GM21515 (cell line): Measurements from ENCODE around the gene GOSR2.
"Not testable (repeated sequence)": the region's sequence is repeated elsewhere in the genome, so short reads cannot be mapped to it uniquely, and the experiment has no call there.

Experiments used
- ATAC-seq: cut with Tn5 transposase; IDR thresholded peaks from one replicate; pipeline ENCODE4 v1.9.1; 2021; ENCODE audit not compliant: unreplicated experiment

The GOSR2 gene

GRCh38 chr17:46892192-46892703 lies 30.7 kb upstream of the GOSR2 start:
- no peak for ATAC-seq

GRCh38 chr17:46894024-46894423 lies 28.9 kb upstream of the GOSR2 start:
- no peak for ATAC-seq

GRCh38 chr17:46894476-46895151 lies 28.3 kb upstream of the GOSR2 start:
- no peak for ATAC-seq

- ATAC-seq = no peak
Measured at GRCh38 chr17:46895171-46895570, 27.8 kb upstream of the GOSR2 start.

GRCh38 chr17:46896991-46897390 lies 26.0 kb upstream of the GOSR2 start:
- no peak for ATAC-seq

- ATAC-seq = no peak
Measured at GRCh38 chr17:46898364-46898763, 24.6 kb upstream of the GOSR2 start.

GRCh38 chr17:46898860-46899259 lies 24.1 kb upstream of the GOSR2 start:
- ATAC-seq = no peak

- ATAC-seq = no peak
Measured at GRCh38 chr17:46901291-46901690, 21.7 kb upstream of the GOSR2 start.

- ATAC-seq = no peak
Measured at GRCh38 chr17:46903762-46904672, 18.9 kb upstream of the GOSR2 start.

GRCh38 chr17:46908068-46908737 lies 14.8 kb upstream of the GOSR2 start:
- no peak for ATAC-seq

GRCh38 chr17:46910179-46910927 lies 12.6 kb upstream of the GOSR2 start:
- ATAC-seq = no peak

- no peak for ATAC-seq
Measured at GRCh38 chr17:46911311-46911710, 11.6 kb upstream of the GOSR2 start.

- no peak for ATAC-seq
Measured at GRCh38 chr17:46915596-46915995, 7.4 kb upstream of the GOSR2 start.

GRCh38 chr17:46916211-46916610 lies 6.7 kb upstream of the GOSR2 start:
- ATAC-seq = no peak

GRCh38 chr17:46916623-46917022 lies 6.3 kb upstream of the GOSR2 start:
- ATAC-seq = no peak

GRCh38 chr17:46917041-46917440 lies 5.9 kb upstream of the GOSR2 start:
- no peak for ATAC-seq

- no peak for ATAC-seq
Measured at GRCh38 chr17:46917516-46917915, 5.4 kb upstream of the GOSR2 start.

GRCh38 chr17:46921962-46922361 lies 998 bp upstream of the GOSR2 start:
- not testable (repeated sequence) for ATAC-seq

GRCh38 chr17:46922487-46922803 lies 515 bp upstream of the GOSR2 start:
- peak; percentile 10 for ATAC-seq

GRCh38 chr17:46925185-46925868 lies 2.4 kb downstream of the GOSR2 start:
- ATAC-seq = no peak
